GM12878 (cell line): Measurements from ENCODE around the gene CBLB. TPM values are rescaled to one million over a fixed set of nuclear protein-coding genes. Genes with fewer than 3 reads are reported as not detected.

Experiments
- ETV6 ChIP-seq, 2 experiments: fragments of 450-650 bp in 1 of 2; IDR thresholded peaks in 1 of 2; conservative IDR thresholded peaks in 1 of 2; 2 replicates each; pipeline ENCODE4 v1.6.1; 2014; ENCODE audit warnings: antibody characterized with exemption in 1 of 2, borderline replicate concordance in 1 of 2, low read depth in 1 of 2, mild to moderate bottlenecking in 1 of 2, moderate library complexity in 1 of 2
- EZH2 ChIP-seq: IDR thresholded peaks from 2 replicates; pipeline ENCODE4 v1.6.1; 2012; ENCODE audit warnings: low read depth, mild to moderate bottlenecking, control low read depth, inconsistent platforms, low read length, borderline replicate concordance; ENCODE audit not compliant: control insufficient read depth
- HDAC6 ChIP-seq: fragments of 200-600 bp; sonication (generic); IDR thresholded peaks from one replicate; pipeline ENCODE4 v1.8.0; 2017; ENCODE audit warnings: antibody characterized with exemption; ENCODE audit not compliant: unreplicated experiment
- IKZF2 ChIP-seq, 2 experiments: fragments of 450-650 bp; IDR thresholded peaks; 2 replicates each; pipeline ENCODE4 v1.6.1; 2017; ENCODE audit warnings: mild to moderate bottlenecking in 2 of 2, moderate library complexity in 2 of 2
- IRF4 ChIP-seq: IDR thresholded peaks from 2 replicates; pipeline ENCODE4 v1.6.1; 2011; ENCODE audit warnings: low read depth, low read length
- JUND ChIP-seq: IDR thresholded peaks from 2 replicates; pipeline ENCODE4 v1.6.1; 2012; ENCODE audit warnings: low read depth, mild to moderate bottlenecking, low read length, improper control_type of control experiment, moderate library complexity
- MTA2 ChIP-seq: fragments of 450-650 bp; IDR thresholded peaks from 2 replicates; pipeline ENCODE4 v1.6.1; 2016; ENCODE audit warnings: low read depth, mild to moderate bottlenecking, moderate library complexity
- MYC ChIP-seq: IDR thresholded peaks from 2 replicates; pipeline ENCODE4 v1.6.1; 2011; ENCODE audit warnings: mild to moderate bottlenecking, low read length, moderate library complexity, inconsistent platforms; ENCODE audit not compliant: insufficient read depth, insufficient replicate concordance, insufficient read length, severe bottlenecking
- NFXL1 ChIP-seq: fragments of 450-650 bp; IDR thresholded peaks from 2 replicates; pipeline ENCODE4 v1.6.1; 2017; ENCODE audit warnings: antibody characterized with exemption, mild to moderate bottlenecking, borderline replicate concordance
- RAD51 ChIP-seq: fragments of 450-650 bp; IDR thresholded peaks from 2 replicates; pipeline ENCODE4 v1.6.1; 2016; ENCODE audit warnings: moderate library complexity, mild to moderate bottlenecking, inconsistent platforms
- RB1 ChIP-seq: fragments of 450-650 bp; formaldehyde crosslinking; IDR thresholded peaks from 2 replicates; pipeline ENCODE4 v1.6.1; 2017; ENCODE audit warnings: mild to moderate bottlenecking, borderline replicate concordance
- RBBP5 ChIP-seq: fragments of 200-600 bp; sonication (generic); conservative IDR thresholded peaks from 2 replicates; pipeline ENCODE4 v1.6.1; 2016
- TCF12 ChIP-seq: IDR thresholded peaks from 2 replicates; pipeline ENCODE4 v1.6.1; 2011; ENCODE audit warnings: low read depth, mild to moderate bottlenecking, low read length
- TCF7 ChIP-seq: IDR thresholded peaks from 2 replicates; pipeline ENCODE4 v1.6.1; 2014; ENCODE audit warnings: antibody characterized with exemption, borderline replicate concordance
- ZNF384 ChIP-seq: IDR thresholded peaks from 2 replicates; pipeline ENCODE4 v1.6.1; 2012; ENCODE audit warnings: low read depth, mild to moderate bottlenecking, low read length, improper control_type of control experiment, borderline replicate concordance
- ZSCAN29 ChIP-seq: fragments of 450-650 bp; IDR thresholded peaks from 2 replicates; pipeline ENCODE4 v1.6.1; 2017; ENCODE audit warnings: mild to moderate bottlenecking, moderate library complexity
- polyA plus RNA-seq, 11 experiments: library from polyadenylated mRNA; depleted of rRNA in 4 of 11; unstranded in 6 of 11; stranded (reverse) in 5 of 11; fragments of >200 nt; fragmentation: Nextera tagmentation in 4 of 11; fragmentation: Illumina TruSeq in 1 of 11; extraction: Ambion mirVana in 4 of 11; extraction: Trizol in 1 of 11; gene quantifications; 1 replicate in 1 of 11; 2 replicates in 10 of 11; pipeline versions ENCODE4 v1.2.1 to v1.2.3, GENCODE V29; 2011 to 2016; ENCODE audit warnings: inconsistent platforms in 2 of 11, missing spikeins in 2 of 11, low read depth in 1 of 11
- total RNA-seq, 4 experiments: library from RNA; depleted of rRNA in 3 of 4; stranded (reverse); fragments of >200 nt in 3 of 4; fragmentation: Illumina TruSeq in 1 of 4; extraction: Trizol in 1 of 4; gene quantifications; 2 replicates each; pipeline versions ENCODE4 v1.2.1 to v1.2.3, GENCODE V29; 2013 to 2021
- TF ChIP-seq, protein P1 (sequence below): fragments of 450-650 bp; conservative IDR thresholded peaks from 2 replicates; pipeline ENCODE4 v1.6.1; 2017; ENCODE audit warnings: mild to moderate bottlenecking, moderate library complexity
- TF ChIP-seq, protein P2 (sequence below), 3 experiments: IDR thresholded peaks in 2 of 3; conservative IDR thresholded peaks in 1 of 3; 2 replicates each; pipeline ENCODE4 v1.5.1; 2011; ENCODE audit warnings: low read depth in 3 of 3, low read length in 3 of 3, mild to moderate bottlenecking in 3 of 3, control low read depth in 2 of 3, moderate library complexity in 2 of 3, inconsistent platforms in 1 of 3, mixed read lengths in 1 of 3; ENCODE audit not compliant: control insufficient read depth in 2 of 3, insufficient read depth in 1 of 3; ENCODE audit errors: extremely low read depth in 1 of 3
- TF ChIP-seq, protein P3 (sequence below): fragments of 450-650 bp; IDR thresholded peaks from 2 replicates; pipeline ENCODE4 v1.6.1; 2016; ENCODE audit warnings: mild to moderate bottlenecking
- TF ChIP-seq, protein P4 (sequence below): IDR thresholded peaks from 2 replicates; pipeline ENCODE4 v1.6.1; 2011; ENCODE audit warnings: mild to moderate bottlenecking, low read depth, low read length, moderate library complexity; ENCODE audit not compliant: insufficient replicate concordance
- TF ChIP-seq, protein P5 (sequence below): fragments of 450-650 bp; IDR thresholded peaks from 2 replicates; pipeline ENCODE4 v1.6.1; 2016; ENCODE audit warnings: mild to moderate bottlenecking

CBLB gene
- total and polyA plus RNA-seq, 10 of the 15 experiments (the other 5 are each of a cell fraction or from before 2014, with no cell fraction given): 17.2 to 107 (median 41.9) TPM

DNA sequence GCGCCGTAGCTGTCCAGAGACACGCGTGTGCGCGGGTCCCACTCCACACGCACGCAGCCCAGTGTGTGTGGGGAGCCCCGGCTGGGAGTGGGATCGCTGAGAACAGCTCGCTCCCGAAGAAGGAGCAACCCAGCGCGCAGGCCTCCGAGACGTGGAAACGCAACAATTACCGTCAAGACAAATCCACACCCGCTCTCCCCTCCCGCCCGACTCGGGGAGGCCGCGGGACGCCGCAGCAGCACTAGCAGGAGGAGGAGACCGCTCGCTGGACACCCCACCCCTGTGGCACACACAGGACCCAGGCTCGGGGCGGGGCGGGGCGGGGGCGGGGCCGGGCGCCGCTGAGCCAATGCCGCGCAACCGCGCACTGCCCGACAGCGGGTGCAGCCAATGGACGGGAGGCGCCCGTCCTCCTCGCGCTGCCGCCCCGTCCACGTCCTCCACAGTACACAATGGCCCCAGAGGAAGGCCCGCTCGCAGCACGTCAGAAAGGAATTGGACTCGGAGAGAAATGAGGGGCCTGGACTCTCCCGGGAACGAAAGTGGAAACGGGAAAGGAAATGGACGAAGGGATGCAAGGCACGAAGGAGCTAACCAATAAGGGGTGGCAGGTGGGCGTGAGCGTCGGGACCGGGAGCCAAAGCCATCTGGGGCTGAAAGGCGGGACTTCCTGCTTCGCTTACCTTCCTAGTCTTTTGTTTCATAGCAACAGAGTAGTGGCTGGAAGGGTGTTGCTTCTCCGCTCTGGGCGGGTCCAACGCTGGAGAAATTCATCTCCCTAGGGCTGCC, at the start of gene CBLB (continued):
- TF ChIP-seq, protein P1, sequence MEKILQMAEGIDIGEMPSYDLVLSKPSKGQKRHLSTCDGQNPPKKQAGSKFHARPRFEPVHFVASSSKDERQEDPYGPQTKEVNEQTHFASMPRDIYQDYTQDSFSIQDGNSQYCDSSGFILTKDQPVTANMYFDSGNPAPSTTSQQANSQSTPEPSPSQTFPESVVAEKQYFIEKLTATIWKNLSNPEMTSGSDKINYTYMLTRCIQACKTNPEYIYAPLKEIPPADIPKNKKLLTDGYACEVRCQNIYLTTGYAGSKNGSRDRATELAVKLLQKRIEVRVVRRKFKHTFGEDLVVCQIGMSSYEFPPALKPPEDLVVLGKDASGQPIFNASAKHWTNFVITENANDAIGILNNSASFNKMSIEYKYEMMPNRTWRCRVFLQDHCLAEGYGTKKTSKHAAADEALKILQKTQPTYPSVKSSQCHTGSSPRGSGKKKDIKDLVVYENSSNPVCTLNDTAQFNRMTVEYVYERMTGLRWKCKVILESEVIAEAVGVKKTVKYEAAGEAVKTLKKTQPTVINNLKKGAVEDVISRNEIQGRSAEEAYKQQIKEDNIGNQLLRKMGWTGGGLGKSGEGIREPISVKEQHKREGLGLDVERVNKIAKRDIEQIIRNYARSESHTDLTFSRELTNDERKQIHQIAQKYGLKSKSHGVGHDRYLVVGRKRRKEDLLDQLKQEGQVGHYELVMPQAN: peak; percentile 56
- TF ChIP-seq IKZF2 (IDR thresholded peaks at IDR 0.05) (no peak), ZSCAN29 (no peak), NFXL1 (no peak), RB1 (no peak), RBBP5 (no peak), TCF12 (no peak), RAD51 (no peak), MTA2 (no peak), EZH2 (no peak), HDAC6 (no peak), ETV6 (conservative IDR thresholded peaks at IDR 0.05 in 1 of 2, IDR thresholded peaks at IDR 0.05 in 1 of 2; ENCODE audit: borderline replicate concordance in 1 of 2, low read depth in 1 of 2) (no peak), MYC (no peak), TCF7 (no peak), ZNF384 (no peak), JUND (no peak), IRF4 (0 out of 2 replicates have a peak, but pooled peaks have one; percentile 58)
- TF ChIP-seq, protein P2, sequence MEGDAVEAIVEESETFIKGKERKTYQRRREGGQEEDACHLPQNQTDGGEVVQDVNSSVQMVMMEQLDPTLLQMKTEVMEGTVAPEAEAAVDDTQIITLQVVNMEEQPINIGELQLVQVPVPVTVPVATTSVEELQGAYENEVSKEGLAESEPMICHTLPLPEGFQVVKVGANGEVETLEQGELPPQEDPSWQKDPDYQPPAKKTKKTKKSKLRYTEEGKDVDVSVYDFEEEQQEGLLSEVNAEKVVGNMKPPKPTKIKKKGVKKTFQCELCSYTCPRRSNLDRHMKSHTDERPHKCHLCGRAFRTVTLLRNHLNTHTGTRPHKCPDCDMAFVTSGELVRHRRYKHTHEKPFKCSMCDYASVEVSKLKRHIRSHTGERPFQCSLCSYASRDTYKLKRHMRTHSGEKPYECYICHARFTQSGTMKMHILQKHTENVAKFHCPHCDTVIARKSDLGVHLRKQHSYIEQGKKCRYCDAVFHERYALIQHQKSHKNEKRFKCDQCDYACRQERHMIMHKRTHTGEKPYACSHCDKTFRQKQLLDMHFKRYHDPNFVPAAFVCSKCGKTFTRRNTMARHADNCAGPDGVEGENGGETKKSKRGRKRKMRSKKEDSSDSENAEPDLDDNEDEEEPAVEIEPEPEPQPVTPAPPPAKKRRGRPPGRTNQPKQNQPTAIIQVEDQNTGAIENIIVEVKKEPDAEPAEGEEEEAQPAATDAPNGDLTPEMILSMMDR (IDR thresholded peaks at IDR 0.05 in 2 of 3, conservative IDR thresholded peaks at IDR 0.05 in 1 of 3; ENCODE audit: control insufficient read depth in 2 of 3, extremely low read depth in 1 of 3, insufficient read depth in 1 of 3, low read depth in 3 of 3, low read length in 3 of 3): no peak
- TF ChIP-seq, protein P3, sequence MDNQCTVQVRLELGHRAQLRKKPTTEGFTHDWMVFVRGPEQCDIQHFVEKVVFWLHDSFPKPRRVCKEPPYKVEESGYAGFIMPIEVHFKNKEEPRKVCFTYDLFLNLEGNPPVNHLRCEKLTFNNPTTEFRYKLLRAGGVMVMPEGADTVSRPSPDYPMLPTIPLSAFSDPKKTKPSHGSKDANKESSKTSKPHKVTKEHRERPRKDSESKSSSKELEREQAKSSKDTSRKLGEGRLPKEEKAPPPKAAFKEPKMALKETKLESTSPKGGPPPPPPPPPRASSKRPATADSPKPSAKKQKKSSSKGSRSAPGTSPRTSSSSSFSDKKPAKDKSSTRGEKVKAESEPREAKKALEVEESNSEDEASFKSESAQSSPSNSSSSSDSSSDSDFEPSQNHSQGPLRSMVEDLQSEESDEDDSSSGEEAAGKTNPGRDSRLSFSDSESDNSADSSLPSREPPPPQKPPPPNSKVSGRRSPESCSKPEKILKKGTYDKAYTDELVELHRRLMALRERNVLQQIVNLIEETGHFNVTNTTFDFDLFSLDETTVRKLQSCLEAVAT: peak; percentile 41; the same call in 1 of the 2 replicates
- TF ChIP-seq, protein P4, sequence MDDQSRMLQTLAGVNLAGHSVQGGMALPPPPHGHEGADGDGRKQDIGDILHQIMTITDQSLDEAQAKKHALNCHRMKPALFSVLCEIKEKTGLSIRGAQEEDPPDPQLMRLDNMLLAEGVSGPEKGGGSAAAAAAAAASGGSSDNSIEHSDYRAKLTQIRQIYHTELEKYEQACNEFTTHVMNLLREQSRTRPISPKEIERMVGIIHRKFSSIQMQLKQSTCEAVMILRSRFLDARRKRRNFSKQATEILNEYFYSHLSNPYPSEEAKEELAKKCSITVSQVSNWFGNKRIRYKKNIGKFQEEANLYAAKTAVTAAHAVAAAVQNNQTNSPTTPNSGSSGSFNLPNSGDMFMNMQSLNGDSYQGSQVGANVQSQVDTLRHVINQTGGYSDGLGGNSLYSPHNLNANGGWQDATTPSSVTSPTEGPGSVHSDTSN: peak; percentile 90
- TF ChIP-seq, protein P5, sequence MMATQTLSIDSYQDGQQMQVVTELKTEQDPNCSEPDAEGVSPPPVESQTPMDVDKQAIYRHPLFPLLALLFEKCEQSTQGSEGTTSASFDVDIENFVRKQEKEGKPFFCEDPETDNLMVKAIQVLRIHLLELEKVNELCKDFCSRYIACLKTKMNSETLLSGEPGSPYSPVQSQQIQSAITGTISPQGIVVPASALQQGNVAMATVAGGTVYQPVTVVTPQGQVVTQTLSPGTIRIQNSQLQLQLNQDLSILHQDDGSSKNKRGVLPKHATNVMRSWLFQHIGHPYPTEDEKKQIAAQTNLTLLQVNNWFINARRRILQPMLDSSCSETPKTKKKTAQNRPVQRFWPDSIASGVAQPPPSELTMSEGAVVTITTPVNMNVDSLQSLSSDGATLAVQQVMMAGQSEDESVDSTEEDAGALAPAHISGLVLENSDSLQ: peak; percentile 98
